Urinary bladder (tissue), 4 donors: ENCODE results near the gene VARS2. TPM values are rescaled to one million over a fixed set of nuclear protein-coding genes. Genes with fewer than 3 reads are reported as not detected.

Experiments used
- DNase-seq: peaks from one replicate; pipeline ENCODE4 v3.0.0-alpha.2; 2015; ENCODE audit errors: extremely low spot score
- H3K27ac ChIP-seq: one replicate; pipeline ENCODE4 v1.5.1; 2013; ENCODE audit warnings: low read depth, mild to moderate bottlenecking, moderate library complexity
- H3K36me3 ChIP-seq: one replicate; pipeline ENCODE4 v1.6.1; 2013; ENCODE audit warnings: mild to moderate bottlenecking, moderate library complexity; ENCODE audit not compliant: insufficient read depth
- H3K4me1 ChIP-seq: one replicate; pipeline ENCODE4 v1.6.1; 2013; ENCODE audit warnings: mild to moderate bottlenecking, moderate library complexity; ENCODE audit not compliant: insufficient read depth
- H3K4me3 ChIP-seq: one replicate; pipeline ENCODE4 v1.5.1; 2013; ENCODE audit warnings: low read depth, low read length
- WGBS: extraction: QIAGEN DNeasy Blood & Tissue Kit; methylation state at CpG from one replicate; pipeline ENCODE4 v1.1.7; 2013; 5-methylcytosine and 5-hydroxymethylcytosine counted together
- polyA plus RNA-seq: library from polyadenylated mRNA; stranded (reverse); fragments of 200-250 nt; gene quantifications from one replicate; pipeline ENCODE4 v1.2.3, GENCODE V29; 2013
- total RNA-seq: library from RNA; depleted of rRNA; stranded (reverse); fragments of >200 nt; gene quantifications from one replicate; pipeline ENCODE4 v1.2.3, GENCODE V29; 2014
- donor health status: healthy with polysubstance abuse.
- donor health status: healthy.

Gene VARS2
- total and polyA plus RNA-seq, 2 donors, result 10.3 to 14.4 TPM

GRCh38 chr6:30938730-30939129 lies 24.7 kb downstream of the VARS2 start:
- Histone ChIP-seq H3K36me3 (no peaks in the 10 kb centered on the region), H3K4me1 (no peaks in the 10 kb centered on the region), H3K4me3 (no peak overlapping the region), H3K27ac (no peak overlapping the region)
- no peak for DNase-seq
- WGBS, result 77% methylated on average over 4 of the region's 4 CpGs

- whole genome bisulfite sequencing, result 64% methylated on average over 3 of the region's 3 CpGs
- no peak overlapping the region for H3K4me3 ChIP-seq
- no peaks in the 10 kb centered on the region for H3K36me3 ChIP-seq
Measured at GRCh38 chr6:30939473-30939872, 25.4 kb downstream of the VARS2 start.

GRCh38 chr6:30940361-30940986 lies 26.4 kb downstream of the VARS2 start, which contains the start of gene MUCL3:
TSS of gene MUCL3 (plus strand) at chr6:30940973. CDS start at chr6:30941000, 27 bp downstream.
- Histone ChIP-seq H3K27ac (no peak within 1 kb of the TSS), H3K4me3 (no peak within 1 kb of the TSS), H3K4me1 (no peaks in the 10 kb centered on the region), H3K36me3 (no peaks in the 10 kb centered on the region)
- WGBS, result 73% methylated on average over 16 of the region's 16 CpGs
- DNase-seq, result no peak

More at GRCh38 chr6:30939473-30939872, 25.4 kb downstream of the VARS2 start:
- no peak for DNase-seq
- Histone ChIP-seq H3K4me1 (no peaks in the 10 kb centered on the region), H3K27ac (no peak overlapping the region)

GRCh38 chr6:30942338-30943060 lies 28.5 kb downstream of the VARS2 start:
- Histone ChIP-seq H3K27ac (no peak overlapping the region), H3K4me3 (no peak overlapping the region), H3K4me1 (no peaks in the 10 kb centered on the region), H3K36me3 (no peaks in the 10 kb centered on the region)
- DNase-seq, result peak; percentile 55
- 13% methylated on average over 15 of the region's 15 CpGs for WGBS

- 96% methylated on average over 4 of the region's 4 CpGs for WGBS
- no peaks in the 10 kb centered on the region for H3K4me1 ChIP-seq
- H3K27ac ChIP-seq, result no peak overlapping the region
- no peaks in the 10 kb centered on the region for H3K36me3 ChIP-seq
- H3K4me3 ChIP-seq, result no peak overlapping the region
- DNase-seq, result no peak
Measured at GRCh38 chr6:30944051-30944450, 30.0 kb downstream of the VARS2 start.

GRCh38 chr6:30945281-30945680 lies 31.2 kb downstream of the VARS2 start:
- WGBS, result 79% methylated on average over 5 of the region's 5 CpGs
- Histone ChIP-seq H3K4me3 (no peak overlapping the region), H3K36me3 (no peaks in the 10 kb centered on the region), H3K4me1 (no peaks in the 10 kb centered on the region), H3K27ac (no peak overlapping the region)
- no peak for DNase-seq

- no peak overlapping the region for H3K4me3 ChIP-seq
Measured at GRCh38 chr6:30947231-30947630, 33.2 kb downstream of the VARS2 start.

GRCh38 chr6:30948811-30949210 lies 34.8 kb downstream of the VARS2 start:
- no peak for DNase-seq
- no peak overlapping the region for H3K27ac ChIP-seq
- H3K4me3 ChIP-seq, result no peak overlapping the region
- no peaks in the 10 kb centered on the region for H3K36me3 ChIP-seq
- H3K4me1 ChIP-seq, result no peaks in the 10 kb centered on the region
- WGBS, result 94% methylated on average over 6 of the region's 6 CpGs

More at GRCh38 chr6:30947231-30947630, 33.2 kb downstream of the VARS2 start:
- DNase-seq, result no peak
- H3K27ac ChIP-seq, result no peak overlapping the region
- WGBS, result 86% methylated on average over 4 of the region's 4 CpGs
- H3K4me1 ChIP-seq, result no peaks in the 10 kb centered on the region
- H3K36me3 ChIP-seq, result no peaks in the 10 kb centered on the region

- Histone ChIP-seq H3K4me3 (no peak overlapping the region), H3K27ac (no peak overlapping the region), H3K4me1 (no peaks in the 10 kb centered on the region), H3K36me3 (no peaks in the 10 kb centered on the region)
- DNase-seq, result no peak
- WGBS, result 72% methylated on average over 5 of the region's 5 CpGs
Measured at GRCh38 chr6:30951907-30952469, 38.0 kb downstream of the VARS2 start.

- Histone ChIP-seq H3K27ac (no peak overlapping the region), H3K4me3 (peak overlapping the region; percentile 35), H3K36me3 (no peaks in the 10 kb centered on the region), H3K4me1 (no peaks in the 10 kb centered on the region)
- DNase-seq, result no peak
- 66% methylated on average over 9 of the region's 9 CpGs for WGBS
Measured at GRCh38 chr6:30954631-30955366, 40.8 kb downstream of the VARS2 start.

GRCh38 chr6:30955367-30956042 lies 41.5 kb downstream of the VARS2 start:
- H3K4me1 ChIP-seq, result no peaks in the 10 kb centered on the region
- no peaks in the 10 kb centered on the region for H3K36me3 ChIP-seq
- WGBS, result 10% methylated on average over 46 of the region's 46 CpGs
- H3K4me3 ChIP-seq, result peak overlapping the region; percentile 35
- no peak overlapping the region for H3K27ac ChIP-seq
- DNase-seq, result no peak

GRCh38 chr6:30957716-30958115 lies 43.7 kb downstream of the VARS2 start:
- WGBS, result 62% methylated on average over 2 of the region's 2 CpGs
- no peak overlapping the region for H3K27ac ChIP-seq

More at GRCh38 chr6:30957716-30958115, 43.7 kb downstream of the VARS2 start:
- Histone ChIP-seq H3K4me1 (no peaks in the 10 kb centered on the region), H3K4me3 (no peak overlapping the region), H3K36me3 (no peaks in the 10 kb centered on the region)
- DNase-seq, result no peak
